CD8-positive, alpha-beta memory T cell (primary cell): ENCODE data around the gene FASTK. TPM values are rescaled to one million over a fixed set of nuclear protein-coding genes. Genes with fewer than 3 reads are reported as not detected.

Experiments used
- CTCF ChIA-PET: fragments of 350-600 bp; sonication (Branson Sonifier 250); formaldehyde crosslinking; loops from one replicate; lab custom pipeline; 2021; ENCODE audit warnings: antibody characterized with exemption; lab: Charles Lee
- POLR2A ChIA-PET: fragments of 350-600 bp; sonication (Branson Sonifier 250); formaldehyde crosslinking; loops from one replicate; lab custom pipeline; 2021; ENCODE audit warnings: antibody characterized with exemption; lab: Charles Lee
- DNase-seq, 5 donors: peaks; one replicate each; pipeline versions ENCODE4 v3.0.0 to v3.0.0-alpha.2; 2020 to 2022; ENCODE audit warnings: mixed read lengths in 1 of 5
- H3K27ac ChIP-seq: one replicate; pipeline ENCODE4 v1.7.0; 2013; ENCODE audit warnings: low read depth, mild to moderate bottlenecking, low read length, moderate library complexity
- H3K27me3 ChIP-seq: 2 replicates; pipeline ENCODE4 v1.7.0; 2013; ENCODE audit warnings: low read length, mild to moderate bottlenecking; ENCODE audit not compliant: insufficient read depth, poor library complexity, severe bottlenecking
- H3K36me3 ChIP-seq: 2 replicates; pipeline ENCODE4 v1.7.0; 2013; ENCODE audit warnings: mild to moderate bottlenecking, low read length, moderate library complexity; ENCODE audit not compliant: insufficient read depth
- H3K4me1 ChIP-seq: 2 replicates; pipeline ENCODE4 v1.7.0; 2013; ENCODE audit warnings: mild to moderate bottlenecking, low read length, moderate library complexity; ENCODE audit not compliant: insufficient read depth
- H3K4me3 ChIP-seq: 2 replicates; pipeline ENCODE4 v1.7.0; 2013; ENCODE audit warnings: mild to moderate bottlenecking, low read length
- H3K9me3 ChIP-seq: 2 replicates; pipeline ENCODE4 v1.7.0; 2013; ENCODE audit warnings: mild to moderate bottlenecking, low read length
- H3K27ac Mint-ChIP-seq, 8 donors: one replicate each; pipeline ENCODE4 v1.8.0; 2020 to 2021; ENCODE audit warnings: mixed read lengths in 8 of 8, mild to moderate bottlenecking in 6 of 8, inconsistent platforms in 3 of 8, moderate library complexity in 3 of 8
- H3K27me3 Mint-ChIP-seq, 2 donors: one replicate each; pipeline ENCODE4 v1.8.0; 2020 to 2021; ENCODE audit warnings: mixed read lengths in 2 of 2, mild to moderate bottlenecking in 1 of 2, moderate library complexity in 1 of 2
- H3K36me3 Mint-ChIP-seq, 3 donors: one replicate each; pipeline ENCODE4 v1.8.0; 2020 to 2021; ENCODE audit warnings: mixed read lengths in 3 of 3, inconsistent platforms in 1 of 3, mild to moderate bottlenecking in 1 of 3
- H3K4me1 Mint-ChIP-seq, 3 donors: one replicate each; pipeline ENCODE4 v1.8.0; 2020 to 2021; ENCODE audit warnings: mixed read lengths in 3 of 3, inconsistent platforms in 1 of 3, mild to moderate bottlenecking in 1 of 3
- H3K4me3 Mint-ChIP-seq, 7 donors: one replicate each; pipeline ENCODE4 v1.8.0; 2020 to 2021; ENCODE audit warnings: mixed read lengths in 7 of 7, mild to moderate bottlenecking in 6 of 7, moderate library complexity in 4 of 7, inconsistent platforms in 2 of 7
- H3K9me3 Mint-ChIP-seq, 5 donors: one replicate each; pipeline ENCODE4 v1.8.0; 2020 to 2022; ENCODE audit warnings: mixed read lengths in 5 of 5, mild to moderate bottlenecking in 3 of 5, moderate library complexity in 2 of 5, inconsistent platforms in 1 of 5
- polyA plus RNA-seq: library from polyadenylated mRNA; unstranded; fragments of 300-500 nt; fragmentation: Illumina TruSeq; gene quantifications from one replicate; pipeline ENCODE4 v1.2.3, GENCODE V29; 2021
- total RNA-seq, 2 experiments: library from RNA; stranded (reverse); gene quantifications; one replicate each; pipeline ENCODE4 v1.2.3, GENCODE V29; 2021

Gene FASTK
- total and polyA plus RNA-seq, 3 experiments from 2014 or later, result 52.0 to 88.8 (median 83.1) TPM

DNA sequence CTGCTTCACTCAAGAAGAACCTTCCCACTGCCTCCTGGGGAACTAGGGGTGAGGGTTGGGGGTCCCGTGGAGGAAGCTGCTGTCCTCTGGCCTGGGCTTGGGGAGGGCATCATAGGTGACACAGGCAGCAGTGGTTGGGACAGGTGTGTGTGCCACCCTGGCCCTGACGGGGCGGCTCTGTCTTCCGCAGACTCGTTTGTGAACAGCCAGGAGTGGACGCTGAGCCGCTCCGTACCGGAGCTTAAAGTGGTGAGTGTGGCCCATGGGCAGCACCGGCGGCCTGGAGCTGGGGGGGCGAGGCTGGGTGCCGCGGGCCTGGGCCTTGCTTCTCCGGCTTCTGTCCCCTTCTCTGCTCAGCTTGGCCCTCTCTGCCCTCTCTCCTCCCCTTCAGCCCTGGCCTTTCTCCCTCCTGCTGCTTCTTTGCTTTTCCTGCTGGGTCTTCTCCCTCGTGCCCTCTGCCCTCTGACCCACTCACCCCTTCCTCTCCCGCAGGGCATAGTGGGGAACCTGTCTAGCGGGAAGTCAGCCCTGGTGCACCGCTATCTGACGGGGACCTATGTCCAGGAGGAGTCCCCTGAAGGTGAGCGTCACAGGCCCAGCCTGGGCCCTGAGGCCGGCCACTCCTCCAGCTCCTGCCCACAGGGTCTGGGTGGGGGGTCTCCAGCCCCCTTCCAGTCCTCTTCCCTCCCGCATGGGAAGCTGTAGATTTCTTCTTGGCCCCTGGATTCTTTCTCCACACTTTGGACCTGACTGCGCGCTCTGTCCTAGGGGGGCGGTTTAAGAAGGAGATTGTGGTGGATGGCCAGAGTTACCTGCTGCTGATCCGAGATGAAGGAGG, 36.2 kb upstream of the FASTK start:
- Histone ChIP-seq H3K36me3 (no peaks in the 10 kb centered on the region), H3K4me3 (no peak overlapping the region), H3K27ac (peak overlapping the region; percentile 16), H3K27me3 (no peaks in the 10 kb centered on the region), H3K9me3 (no peaks in the 10 kb centered on the region), H3K4me1 (peaks cover 5% of the 10 kb centered on the region)
- peak overlapping the region; percentile 75 to 96 (median 93) for H3K27ac Mint-ChIP-seq
- peaks cover 2 to 37% (median 4%) of the 10 kb centered on the region in 3 donors for H3K36me3 Mint-ChIP-seq
- DNase-seq, result no peak
- peak overlapping the region; percentile 69 to 85 (median 76) for H3K4me3 Mint-ChIP-seq
- H3K4me1 Mint-ChIP-seq, result peaks cover 9 to 34% (median 10%) of the 10 kb centered on the region in 3 donors
- POLR2A ChIA-PET, result interaction anchor here (0.9 kb wide), 1 partner anchor 36 kb away, joined by 3 read pairs; the partner anchor contains the start of gene FASTK
- peaks cover 0 to 5% of the 10 kb centered on the region in 2 donors for H3K27me3 Mint-ChIP-seq
- no peaks in the 10 kb centered on the region for H3K9me3 Mint-ChIP-seq
- CTCF ChIA-PET, result interaction anchor here (0.9 to 1.7 kb wide), 4 partner anchors 99 to 163 kb away, joined by 3 to 4 read pairs (median 4); no protein-coding TSS in a partner anchor

DNA sequence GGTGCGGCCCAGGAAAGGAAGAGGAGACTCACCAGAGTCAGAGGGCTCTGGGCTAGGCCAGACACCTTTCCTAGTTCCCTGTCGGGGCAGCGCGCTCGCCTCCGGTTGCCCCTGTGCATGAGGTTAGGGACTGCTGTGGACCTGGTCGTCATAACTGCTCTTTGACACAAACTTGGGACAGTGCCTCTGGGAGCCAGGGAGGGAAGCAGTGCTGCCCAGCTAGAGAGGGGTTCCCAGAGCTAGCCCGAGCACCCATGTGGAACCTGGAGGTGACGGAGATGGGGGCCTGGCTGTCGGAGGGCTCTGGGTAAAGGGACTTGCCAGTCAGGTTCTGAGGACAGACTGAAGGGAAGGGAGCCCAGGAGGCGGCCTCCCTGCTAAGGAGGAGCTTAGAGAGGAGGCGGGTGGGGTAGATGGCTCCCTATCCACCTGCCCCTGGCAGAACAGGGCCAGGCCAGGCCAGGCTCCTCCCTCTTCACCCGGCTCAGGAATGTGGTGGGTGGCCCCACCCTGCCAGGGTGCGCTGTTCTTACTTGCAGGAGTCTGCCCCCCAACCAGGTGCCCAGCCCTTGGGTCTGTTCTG, 35.3 kb upstream of the FASTK start:
- POLR2A ChIA-PET, result interaction anchor here (1.0 kb wide), 1 partner anchor 55 kb away, joined by 3 read pairs; no protein-coding TSS in a partner anchor
- DNase-seq, result no peak
- H3K27ac ChIP-seq, result no peak overlapping the region

DNA sequence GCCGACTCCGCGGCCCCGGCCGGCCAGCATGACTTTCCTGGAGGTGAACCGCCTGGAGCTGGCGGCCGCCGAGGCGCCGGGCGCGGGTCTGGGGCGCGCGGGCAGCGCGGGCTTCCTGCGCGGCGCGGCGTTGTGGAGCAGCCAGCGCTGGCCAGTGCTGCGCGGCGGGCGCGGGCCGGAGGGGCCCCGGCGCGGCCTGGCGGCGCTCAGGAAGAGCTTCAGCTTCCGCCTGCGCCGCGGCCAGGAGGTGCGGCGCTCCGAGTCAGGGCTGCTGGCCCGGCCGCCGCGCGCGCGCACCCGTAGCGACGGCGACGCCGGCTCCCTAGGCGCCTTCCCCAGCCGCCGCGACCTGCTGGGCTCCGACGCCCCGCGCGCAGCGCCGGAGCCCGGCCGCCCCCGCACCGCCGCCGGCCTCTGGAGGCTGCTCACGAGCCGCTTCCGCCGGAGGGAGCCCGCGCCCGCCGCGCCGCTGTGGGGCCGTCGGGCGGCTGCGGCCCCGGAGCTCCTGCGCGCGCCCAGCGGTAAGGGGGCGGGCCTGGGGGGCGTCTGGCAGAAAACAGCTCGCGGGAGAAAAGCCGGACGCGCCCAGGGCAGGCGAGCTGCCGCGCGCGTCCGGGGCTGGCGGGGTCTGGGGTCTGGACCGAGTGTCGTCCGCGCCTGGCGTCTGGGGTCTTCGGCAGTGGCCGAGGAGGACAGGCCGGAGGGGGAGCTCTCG, 34.7 kb upstream of the FASTK start:
- no peaks in the 10 kb centered on the region for H3K36me3 ChIP-seq
- Mint-ChIP-seq H3K4me3 (peak overlapping the region; percentile 21 to 71 (median 69)), H3K4me1 (peaks cover 9 to 37% (median 10%) of the 10 kb centered on the region in 3 donors), H3K36me3 (peaks cover 0 to 22% (median 2%) of the 10 kb centered on the region in 3 donors), H3K27me3 (peaks cover 4 to 5% of the 10 kb centered on the region in 2 donors), H3K9me3 (no peaks in the 10 kb centered on the region), H3K27ac (peak overlapping the region in 3 of 8 donors; percentile 66 to 86 (median 81))
- ChIA-PET POLR2A (interaction anchor here (1.0 kb wide), 1 partner anchor 55 kb away, joined by 3 read pairs; no protein-coding TSS in a partner anchor), CTCF (interaction anchor here (0.6 to 1.6 kb wide), 4 partner anchors 8 to 614 kb away, joined by 3 to 9 read pairs (median 4); no protein-coding TSS in a partner anchor)
- peaks cover 12% of the 10 kb centered on the region for H3K4me1 ChIP-seq
- H3K27me3 ChIP-seq, result no peaks in the 10 kb centered on the region
- no peak overlapping the region for H3K27ac ChIP-seq
- no peak overlapping the region for H3K4me3 ChIP-seq
- DNase-seq, result peak in 3 of 5 donors; percentile 9 to 34 (median 25)
- no peaks in the 10 kb centered on the region for H3K9me3 ChIP-seq

More for the DNA sequence above, 35.3 kb upstream of the FASTK start:
- Histone ChIP-seq H3K4me1 (peaks cover 10% of the 10 kb centered on the region), H3K9me3 (no peaks in the 10 kb centered on the region), H3K4me3 (no peak overlapping the region), H3K27me3 (no peaks in the 10 kb centered on the region), H3K36me3 (no peaks in the 10 kb centered on the region)
- CTCF ChIA-PET, result interaction anchor here (1.2 to 1.6 kb wide), 3 partner anchors 8 to 153 kb away, joined by 3 to 9 read pairs (median 4); no protein-coding TSS in a partner anchor
- Mint-ChIP-seq H3K9me3 (no peaks in the 10 kb centered on the region), H3K4me1 (peaks cover 9 to 34% (median 10%) of the 10 kb centered on the region in 3 donors), H3K4me3 (peak overlapping the region; percentile 21 to 71 (median 69)), H3K27me3 (peaks cover 0 to 5% of the 10 kb centered on the region in 2 donors), H3K27ac (peak overlapping the region in 6 of 8 donors; percentile 5 to 86 (median 62)), H3K36me3 (peaks cover 0 to 28% (median 2%) of the 10 kb centered on the region in 3 donors)

DNA sequence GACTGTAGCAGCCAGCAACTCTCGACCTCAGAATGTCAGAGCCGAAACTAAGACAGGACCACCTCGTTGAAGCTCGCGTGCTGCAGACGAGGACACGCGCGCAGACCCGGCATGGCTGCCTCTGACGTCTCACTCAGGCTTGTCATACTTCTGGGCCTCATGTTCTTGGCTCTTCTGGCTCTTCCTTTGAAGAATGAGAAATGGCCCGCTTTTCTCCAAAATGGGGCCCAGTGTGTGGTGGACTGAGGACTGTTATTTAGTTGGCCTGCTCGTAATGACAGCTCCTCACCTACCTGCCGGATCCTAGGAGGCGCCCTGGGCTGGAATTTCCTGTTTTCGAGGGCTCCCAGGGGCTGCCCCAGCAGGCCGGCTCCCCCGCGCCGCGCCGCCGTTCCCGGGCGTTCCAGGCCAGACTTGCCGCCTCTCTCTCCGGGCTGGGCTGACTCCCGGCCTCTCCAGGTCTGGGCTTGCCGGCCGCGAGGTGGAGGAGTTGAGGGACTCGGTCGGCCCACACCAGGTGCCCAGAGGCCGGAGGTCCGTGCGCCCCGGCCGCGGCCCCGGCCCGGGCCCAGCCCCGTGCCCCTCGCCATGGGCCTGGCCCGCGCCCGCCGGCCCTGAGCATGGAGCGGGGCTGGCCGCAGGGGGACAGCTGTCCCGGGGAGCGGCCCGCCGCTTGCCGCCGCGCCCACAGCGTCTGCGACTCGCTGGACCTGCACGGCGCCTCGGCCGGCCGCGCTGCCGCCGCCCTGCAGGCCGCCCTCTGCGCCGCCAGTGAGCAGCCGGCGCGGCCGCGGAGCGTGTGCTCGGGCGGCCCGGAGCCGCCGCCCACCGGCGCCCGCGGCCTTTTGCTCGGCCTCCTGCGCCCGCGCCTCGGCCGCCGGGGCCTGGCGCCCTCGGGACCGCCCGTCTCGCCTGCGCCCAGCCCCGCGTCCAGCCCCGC, 33.8 kb upstream of the FASTK start:
- H3K36me3 Mint-ChIP-seq, result peaks cover 0 to 13% (median 2%) of the 10 kb centered on the region in 3 donors
- Histone ChIP-seq H3K27ac (no peak overlapping the region), H3K27me3 (no peaks in the 10 kb centered on the region), H3K4me1 (peaks cover 12% of the 10 kb centered on the region), H3K36me3 (no peaks in the 10 kb centered on the region), H3K4me3 (no peak overlapping the region), H3K9me3 (no peaks in the 10 kb centered on the region)
- H3K4me3 Mint-ChIP-seq, result peak overlapping the region; percentile 32 to 84 (median 58)
- ChIA-PET CTCF (interaction anchor here (0.6 to 7.4 kb wide), 6 partner anchors 9 to 613 kb away, joined by 3 to 39 read pairs (median 6); partner anchors contain the start of gene ABCB8), POLR2A (interaction anchor here (1.0 kb wide), 1 partner anchor 54 kb away, joined by 3 read pairs; no protein-coding TSS in a partner anchor)
- no peak for DNase-seq
- H3K9me3 Mint-ChIP-seq, result no peaks in the 10 kb centered on the region
- no peak overlapping the region for H3K27ac Mint-ChIP-seq
- peaks cover 9 to 37% (median 10%) of the 10 kb centered on the region in 3 donors for H3K4me1 Mint-ChIP-seq
- peaks cover 4 to 5% of the 10 kb centered on the region in 2 donors for H3K27me3 Mint-ChIP-seq

DNA sequence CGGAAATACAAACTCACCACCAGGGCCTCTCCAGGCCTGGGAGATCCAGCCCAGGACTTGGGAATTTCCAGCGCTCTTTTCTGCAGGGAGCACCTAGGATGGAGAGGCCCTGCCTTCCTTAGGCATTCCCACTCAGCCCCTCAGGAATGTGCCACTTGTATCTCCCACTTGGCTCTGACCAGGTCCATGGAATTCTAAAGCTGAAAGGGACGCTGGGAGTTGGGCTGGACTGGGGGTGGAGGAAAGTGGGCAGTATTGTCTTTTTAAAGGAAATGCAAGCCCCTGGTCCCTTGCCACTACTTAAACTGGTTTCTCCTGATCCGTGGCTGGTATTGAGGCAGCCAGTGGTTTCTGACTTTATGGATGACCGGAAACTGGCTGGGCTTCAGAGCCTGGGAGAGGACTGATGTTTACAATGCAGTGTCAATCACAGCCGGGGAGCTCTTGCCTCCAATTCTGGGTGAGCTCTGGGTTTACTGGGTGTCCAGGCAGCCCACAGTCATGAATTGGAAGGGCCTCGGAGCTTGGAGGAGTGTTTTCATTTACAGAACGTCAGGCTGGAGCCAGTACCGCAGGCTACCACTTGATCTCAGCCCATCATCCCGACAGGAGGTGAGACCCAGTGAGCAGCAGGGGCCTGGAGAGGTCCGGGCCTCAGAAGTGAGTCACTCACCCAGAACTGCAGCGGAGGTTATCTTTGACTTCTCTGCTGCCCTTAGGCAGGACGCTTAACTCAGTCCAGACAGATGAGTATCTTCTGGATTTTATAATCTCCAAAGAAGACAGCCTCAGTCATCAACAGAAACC, 32.9 kb upstream of the FASTK start:
- H3K9me3 ChIP-seq, result no peaks in the 10 kb centered on the region
- H3K4me3 ChIP-seq, result no peak overlapping the region
- H3K27me3 ChIP-seq, result no peaks in the 10 kb centered on the region
- peaks cover 9 to 34% (median 10%) of the 10 kb centered on the region in 3 donors for H3K4me1 Mint-ChIP-seq
- no peak overlapping the region for H3K27ac ChIP-seq
- no peak for DNase-seq
- H3K9me3 Mint-ChIP-seq, result no peaks in the 10 kb centered on the region
- H3K36me3 ChIP-seq, result no peaks in the 10 kb centered on the region
- peaks cover 12% of the 10 kb centered on the region for H3K4me1 ChIP-seq
- peak overlapping the region; percentile 32 to 84 (median 58) for H3K4me3 Mint-ChIP-seq
- peaks cover 4 to 5% of the 10 kb centered on the region in 2 donors for H3K27me3 Mint-ChIP-seq
- CTCF ChIA-PET, result interaction anchor here (1.2 to 7.4 kb wide), 4 partner anchors 10 to 151 kb away, joined by 4 to 39 read pairs (median 36); partner anchors contain the start of gene ABCB8
- POLR2A ChIA-PET, result no interaction called here
- H3K27ac Mint-ChIP-seq, result no peak overlapping the region
- peaks cover 0 to 5% (median 0%) of the 10 kb centered on the region in 3 donors for H3K36me3 Mint-ChIP-seq

DNA sequence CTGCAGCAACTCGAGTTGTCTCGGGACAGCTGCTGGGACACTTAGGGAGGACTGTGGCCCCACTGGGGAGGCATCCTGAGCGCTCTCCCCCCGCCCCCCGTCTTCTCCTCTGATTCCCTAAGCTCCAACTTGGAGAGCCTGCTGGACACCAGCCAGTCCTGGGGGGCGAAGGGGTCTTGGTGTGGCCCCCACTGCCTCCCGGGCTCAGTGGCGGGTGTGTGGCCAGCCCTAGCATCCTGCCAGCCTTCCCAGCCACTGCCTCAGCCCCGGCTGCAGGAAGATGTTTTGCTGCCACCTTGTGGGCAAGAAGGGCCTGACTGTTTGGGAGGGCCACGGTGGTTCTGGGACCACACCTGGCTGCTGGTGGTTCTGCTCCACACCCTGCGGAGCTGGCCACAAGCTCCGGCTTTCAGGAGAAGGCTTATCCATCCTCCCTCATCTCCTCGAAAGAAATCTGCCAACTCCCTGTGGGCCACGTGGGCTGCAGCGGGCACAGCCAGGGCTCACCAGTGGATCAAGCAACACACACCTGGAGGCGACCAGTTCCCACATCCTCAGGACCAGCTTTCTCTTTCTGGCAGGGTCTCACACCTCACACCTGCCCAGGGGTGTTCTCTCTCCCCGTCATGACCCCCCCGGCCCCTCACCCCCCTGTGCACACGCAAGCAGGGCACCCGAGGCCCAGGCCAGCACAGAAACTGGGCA, 30.5 kb upstream of the FASTK start:
- H3K4me1 Mint-ChIP-seq, result peaks cover 0 to 15% (median 4%) of the 10 kb centered on the region in 3 donors
- Histone ChIP-seq H3K36me3 (no peaks in the 10 kb centered on the region), H3K27me3 (no peaks in the 10 kb centered on the region), H3K27ac (no peak overlapping the region), H3K4me1 (peaks cover 8% of the 10 kb centered on the region), H3K9me3 (no peaks in the 10 kb centered on the region), H3K4me3 (no peak overlapping the region)
- POLR2A ChIA-PET, result no interaction called here
- H3K4me3 Mint-ChIP-seq, result no peak overlapping the region
- H3K27ac Mint-ChIP-seq, result peak overlapping the region in 2 of 8 donors; percentile 9 to 58
- DNase-seq, result peak; percentile 54 to 82 (median 64)
- CTCF ChIA-PET, result interaction anchor here (0.7 to 7.4 kb wide), 28 partner anchors 9 to 235 kb away, joined by 3 to 39 read pairs (median 4); partner anchors contain the start of genes ABCB8, AGAP3, FASTK and TMUB1
- no peaks in the 10 kb centered on the region for H3K9me3 Mint-ChIP-seq
- H3K27me3 Mint-ChIP-seq, result peaks cover 4 to 5% of the 10 kb centered on the region in 2 donors
- no peaks in the 10 kb centered on the region for H3K36me3 Mint-ChIP-seq
